Ovary (tissue), 9 donors: ENCODE data around the gene TTC28. TPM values are rescaled to one million over a fixed set of nuclear protein-coding genes. Genes with fewer than 3 reads are reported as not detected.

ENCODE experiments used
- DNase-seq, 5 donors: peaks; one replicate each; pipeline ENCODE4 v3.0.0-alpha.2; 2019 to 2020
- H3K27ac ChIP-seq, 2 donors: fragments of 200-600 bp; one replicate each; pipeline versions ENCODE4 v1.5.1 to v1.8.0; 2019 to 2022
- H3K27me3 ChIP-seq: fragments of 200-600 bp; one replicate; pipeline ENCODE4 v1.8.0; 2022
- H3K36me3 ChIP-seq: fragments of 200-600 bp; sonication (generic); one replicate; pipeline ENCODE4 v1.5.1; 2019
- H3K4me1 ChIP-seq: one replicate; pipeline ENCODE4 v1.8.1; 2013; ENCODE audit warnings: mild to moderate bottlenecking, moderate library complexity; ENCODE audit not compliant: insufficient read depth
- H3K4me3 ChIP-seq: fragments of 200-600 bp; sonication (generic); one replicate; pipeline ENCODE4 v1.5.1; 2017
- H3K9me3 ChIP-seq, 2 donors: fragments of 200-600 bp in 1 of 2; sonication (generic) in 1 of 2; one replicate each; pipeline versions ENCODE4 v1.5.1 to v1.8.1; 2013 to 2019; ENCODE audit warnings: mild to moderate bottlenecking in 1 of 2, moderate library complexity in 1 of 2
- CTCF ChIP-seq, 3 donors: fragments of 450-650 bp in 2 of 3; fragments of 200-600 bp in 1 of 3; IDR thresholded peaks; one replicate each; pipeline versions ENCODE4 v1.5.1 to v1.8.0; 2016 to 2022; ENCODE audit warnings: antibody characterized with exemption in 3 of 3, mild to moderate bottlenecking in 1 of 3
- EP300 ChIP-seq: sonication (generic); formaldehyde crosslinking; IDR thresholded peaks from one replicate; pipeline ENCODE4 v1.6.1; 2017; ENCODE audit warnings: antibody characterized with exemption
- POLR2A ChIP-seq: fragments of 450-650 bp; IDR thresholded peaks from one replicate; pipeline ENCODE4 v1.6.1; 2017; ENCODE audit warnings: antibody characterized with exemption, mild to moderate bottlenecking, moderate library complexity
- WGBS, 3 donors: extraction: QIAGEN DNeasy Blood & Tissue Kit in 1 of 3; methylation state at CpG; one replicate each; pipeline versions ENCODE4 v1.1.5 to v1.1.7; 2013 to 2017; 5-methylcytosine and 5-hydroxymethylcytosine counted together
- intact Hi-C, 4 donors: fragments of 100-400 bp; cut with DNase I; formaldehyde crosslinking; loops; one replicate each; pipeline versions ENCODE4 v1.11.0 to v1.15.1; 2022 to 2023
- polyA plus RNA-seq, 2 donors: library from polyadenylated mRNA; stranded (reverse); fragments of 200-250 nt in 1 of 2; fragments of 350-450 nt in 1 of 2; fragmentation: Illumina TruSeq in 1 of 2; extraction: RNeasy Lipid Tissue Mini Kit (QIAGEN cat#74804) in 1 of 2; gene quantifications; one replicate each; pipeline ENCODE4 v1.2.3, GENCODE V29; 2013 to 2014
- total RNA-seq, 7 donors: library from RNA; depleted of rRNA in 2 of 7; stranded (reverse); fragments of >200 nt in 2 of 7; fragmentation: NEBNext Ultra II Directional in 3 of 7; extraction: Animal tissue kit (Norgen Biotek cat#: 25700) in 3 of 7; gene quantifications; one replicate each; pipeline versions ENCODE4 v1.1.0 to v1.2.4, GENCODE V29; 2016 to 2023
- donor health status: DM: no; HTN: no; CAD: no; lungs with moderate emphysema.
- donor health status: DM: no; HTN: no; CAD: no.
- donor health status: Bipolar disorder and iron deficiency.
- donor health status: DM: yes; HTN: yes; CAD: no.
- donor health status: DM: no; HTN: no; CAD: no.
- donor health status: DM: yes; HTN: yes; CAD: no.

The TTC28 gene
- total and polyA plus RNA-seq, 9 donors: 16.7 to 127 (median 72.9) TPM

- no peak for TF ChIP-seq POLR2A
- TF ChIP-seq EP300: no peak
- TF ChIP-seq CTCF (IDR thresholded peaks at IDR 0.05): no peak
- Histone ChIP-seq H3K36me3 (no peaks in the 10 kb centered on the region), H3K4me1 (peaks cover 8% of the 10 kb centered on the region), H3K4me3 (no peak overlapping the region), H3K27ac (no peak overlapping the region), H3K27me3 (no peaks in the 10 kb centered on the region), H3K9me3 (no peaks in the 10 kb centered on the region)
- no peak for DNase-seq
- 90 to 95% (median 92%) methylated on average over 5 of the region's 5 CpGs for WGBS, 3 donors
- intact Hi-C loops: no loop called here
Measured at GRCh38 chr22:28247136-28247535, 432.5 kb downstream of the TTC28 start.

- Histone ChIP-seq H3K4me3 (no peak overlapping the region), H3K36me3 (no peaks in the 10 kb centered on the region), H3K27ac (no peak overlapping the region), H3K27me3 (no peaks in the 10 kb centered on the region), H3K9me3 (no peaks in the 10 kb centered on the region), H3K4me1 (peaks cover 8% of the 10 kb centered on the region)
- 92 to 96% (median 94%) methylated on average over 2 of the region's 2 CpGs for WGBS, 3 donors
- intact Hi-C loops: no loop called here
- TF ChIP-seq CTCF (IDR thresholded peaks at IDR 0.05) (no peak), POLR2A (no peak), EP300 (no peak)
- DNase-seq: no peak
Measured at GRCh38 chr22:28246397-28246796, 433.2 kb downstream of the TTC28 start.

- intact Hi-C loops: no loop called here
Measured at GRCh38 chr22:28245579-28246224, 433.9 kb downstream of the TTC28 start.

GRCh38 chr22:28244757-28245156 is 434.9 kb downstream of the TTC28 start:
- Histone ChIP-seq H3K9me3 (no peaks in the 10 kb centered on the region), H3K4me1 (peaks cover 8% of the 10 kb centered on the region)
- TF ChIP-seq CTCF (IDR thresholded peaks at IDR 0.05) (no peak), EP300 (no peak), POLR2A (no peak)

More at GRCh38 chr22:28245579-28246224, 433.9 kb downstream of the TTC28 start:
- no peak for DNase-seq
- TF ChIP-seq CTCF (IDR thresholded peaks at IDR 0.05) (no peak), EP300 (no peak), POLR2A (no peak)
- Histone ChIP-seq H3K27me3 (no peaks in the 10 kb centered on the region), H3K4me3 (no peak overlapping the region), H3K9me3 (no peaks in the 10 kb centered on the region), H3K36me3 (no peaks in the 10 kb centered on the region), H3K27ac (no peak overlapping the region), H3K4me1 (peaks cover 8% of the 10 kb centered on the region)
- 91 to 95% (median 93%) methylated on average over 5 of the region's 5 CpGs for WGBS, 3 donors

More at GRCh38 chr22:28244757-28245156, 434.9 kb downstream of the TTC28 start:
- H3K4me3 ChIP-seq: no peak overlapping the region
- WGBS, 3 donors: 19 to 49% (median 21%) methylated on average over 1 of the region's 1 CpG
- no peaks in the 10 kb centered on the region for H3K36me3 ChIP-seq
- H3K27ac ChIP-seq: no peak overlapping the region
- intact Hi-C loops: no loop called here
- H3K27me3 ChIP-seq: no peaks in the 10 kb centered on the region
- DNase-seq: no peak
